Embryonic facial prominence (tissue), 1 donor: ENCODE results near the gene SLAMF7.
"Not testable (repeated sequence)": the region's sequence is repeated elsewhere in the genome, so short reads cannot be mapped to it uniquely, and the experiment has no call there.

Experiments used
- DNase-seq: peaks from one replicate; pipeline ENCODE4 v3.0.0-alpha.2; 2016; ENCODE audit errors: extremely low spot score

SLAMF7 gene, protein sequence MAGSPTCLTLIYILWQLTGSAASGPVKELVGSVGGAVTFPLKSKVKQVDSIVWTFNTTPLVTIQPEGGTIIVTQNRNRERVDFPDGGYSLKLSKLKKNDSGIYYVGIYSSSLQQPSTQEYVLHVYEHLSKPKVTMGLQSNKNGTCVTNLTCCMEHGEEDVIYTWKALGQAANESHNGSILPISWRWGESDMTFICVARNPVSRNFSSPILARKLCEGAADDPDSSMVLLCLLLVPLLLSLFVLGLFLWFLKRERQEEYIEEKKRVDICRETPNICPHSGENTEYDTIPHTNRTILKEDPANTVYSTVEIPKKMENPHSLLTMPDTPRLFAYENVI

DNA sequence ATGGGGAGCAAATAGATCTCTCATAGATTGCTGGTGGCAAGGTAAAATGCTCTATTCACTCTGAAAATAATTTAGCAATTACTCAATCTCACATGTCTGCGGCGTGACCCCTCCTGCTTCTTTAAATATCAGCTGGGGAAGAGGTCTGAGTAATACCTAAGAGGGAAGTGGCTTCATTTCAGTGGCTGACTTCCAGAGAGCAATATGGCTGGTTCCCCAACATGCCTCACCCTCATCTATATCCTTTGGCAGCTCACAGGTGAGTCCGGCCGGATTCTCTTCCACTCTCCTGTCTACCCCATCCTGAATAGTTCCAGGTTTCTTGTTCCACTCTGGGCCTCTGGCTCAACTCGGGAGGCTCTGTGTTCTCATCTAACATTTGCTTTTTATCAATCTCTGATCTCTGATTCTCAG, at the start of gene SLAMF7:
SLAMF7 (plus strand) TSS at position 150 of the 414 bp plus-strand sequence; CDS start at position 205, 55 bp downstream.
- DNase-seq, result no peak

DNA sequence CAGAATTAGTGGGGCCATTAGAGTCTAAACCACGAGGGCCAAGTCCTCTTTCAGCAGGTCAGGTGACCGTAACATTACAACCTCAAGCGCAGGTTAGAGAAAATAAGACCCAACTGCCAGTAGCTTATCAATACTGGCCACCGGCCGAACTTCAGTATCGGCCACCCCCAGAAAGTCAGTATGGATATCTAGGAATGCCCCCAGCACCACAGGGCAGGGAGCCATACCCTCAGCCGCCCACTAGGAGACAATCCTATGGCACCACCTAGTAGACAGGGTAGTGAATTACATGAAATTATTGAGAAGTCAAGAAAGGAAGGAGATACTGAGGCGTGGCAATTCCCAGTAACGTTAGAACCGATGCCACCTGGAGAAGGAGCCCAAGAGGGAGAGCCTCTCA, 46.7 kb upstream of the SLAMF7 start:
- not testable (repeated sequence) for DNase-seq

GRCh38 chr1:160702100-160702499, 36.9 kb upstream of the SLAMF7 start:
- DNase-seq, result no peak

DNA sequence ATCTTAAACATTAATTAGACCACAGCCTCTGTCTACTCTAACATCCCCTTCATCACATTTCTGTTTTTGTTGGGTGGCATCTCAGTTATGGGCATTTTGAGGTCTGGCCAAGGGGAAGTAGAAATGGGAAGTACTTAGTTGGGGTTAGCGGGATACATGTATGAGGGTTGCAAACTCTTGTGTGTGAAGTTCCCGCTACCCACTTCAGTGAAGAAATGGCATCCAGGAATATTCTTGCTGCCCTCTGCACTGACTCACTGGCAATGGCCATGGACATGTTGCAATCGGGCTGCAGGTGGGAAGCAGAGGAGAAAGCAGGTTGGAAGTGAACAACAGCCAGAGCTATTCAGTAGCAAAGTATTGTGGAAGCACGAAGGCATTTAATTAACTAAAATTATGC, 34.8 kb upstream of the SLAMF7 start:
- DNase-seq, result no peak

DNA sequence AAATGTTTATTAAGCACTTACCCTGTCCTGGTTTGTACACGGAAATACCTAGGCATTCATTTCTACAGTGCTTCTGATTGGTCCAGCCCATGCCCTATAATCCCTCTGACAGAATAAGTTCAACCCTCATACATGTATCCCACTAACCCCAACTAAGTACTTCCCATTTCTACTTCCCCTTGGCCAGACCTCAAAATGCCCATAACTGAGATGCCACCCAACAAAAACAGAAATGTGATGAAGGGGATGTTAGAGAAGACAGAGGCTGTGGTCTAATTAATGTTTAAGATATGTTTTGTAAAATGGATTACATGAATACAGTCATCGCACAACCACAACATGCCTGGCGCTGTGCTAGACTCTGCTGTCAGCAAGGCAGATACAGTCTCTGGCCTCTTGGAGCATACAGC, 33.8 kb upstream of the SLAMF7 start:
- not testable (repeated sequence) for DNase-seq

DNA sequence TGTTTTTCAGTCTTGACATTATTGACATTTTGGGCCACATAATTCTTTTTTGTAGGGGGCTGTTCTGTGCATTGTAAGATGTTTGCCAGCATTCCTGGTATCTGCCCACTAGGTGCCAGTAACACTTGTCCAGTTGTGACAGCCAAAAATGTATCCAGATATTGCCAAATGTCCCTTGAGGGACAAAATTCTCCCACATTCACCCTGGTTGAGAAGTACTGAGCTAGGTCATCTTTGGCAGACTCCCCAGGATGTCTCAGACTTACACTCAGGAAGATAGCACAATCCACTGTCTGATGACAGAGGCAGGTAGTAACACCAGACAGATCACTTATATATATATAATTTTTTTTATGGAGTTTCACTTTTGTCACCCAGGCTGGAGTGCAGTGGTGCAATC, 33.3 kb upstream of the SLAMF7 start:
- DNase-seq, result no peak

DNA sequence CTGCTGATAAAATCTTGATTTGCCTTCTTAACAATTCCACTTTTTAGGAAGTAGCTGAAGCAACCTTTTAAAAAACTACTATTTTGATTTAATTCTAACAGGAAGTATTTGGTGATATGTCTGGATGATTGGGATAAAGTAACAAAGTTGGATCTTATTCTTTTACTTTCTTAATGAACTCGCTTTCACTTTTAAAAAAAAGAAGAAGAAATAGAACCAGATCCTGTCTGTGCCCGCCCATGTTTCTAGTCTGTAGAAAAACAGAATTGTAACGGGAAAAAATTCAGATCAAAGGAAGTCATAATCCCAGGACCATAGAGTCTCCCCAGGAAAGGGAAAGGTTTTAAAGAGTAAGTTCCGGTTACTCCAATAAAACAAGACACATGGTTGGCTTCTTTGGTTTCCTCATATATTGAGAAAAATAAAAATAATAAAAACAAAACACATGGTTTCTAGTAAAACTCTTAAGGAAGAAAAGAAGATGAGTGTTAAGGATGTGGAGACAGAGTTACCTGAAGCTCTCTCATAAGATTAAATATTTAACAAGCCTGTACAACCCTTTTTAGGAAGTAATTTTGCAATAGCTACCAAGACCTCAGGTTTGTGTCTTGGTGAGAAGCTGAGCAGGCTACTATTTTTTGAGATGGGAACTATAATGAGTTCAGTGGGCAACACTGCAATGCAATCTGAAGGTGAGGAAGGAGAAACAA, 32.4 kb upstream of the SLAMF7 start:
- no peak for DNase-seq

DNA sequence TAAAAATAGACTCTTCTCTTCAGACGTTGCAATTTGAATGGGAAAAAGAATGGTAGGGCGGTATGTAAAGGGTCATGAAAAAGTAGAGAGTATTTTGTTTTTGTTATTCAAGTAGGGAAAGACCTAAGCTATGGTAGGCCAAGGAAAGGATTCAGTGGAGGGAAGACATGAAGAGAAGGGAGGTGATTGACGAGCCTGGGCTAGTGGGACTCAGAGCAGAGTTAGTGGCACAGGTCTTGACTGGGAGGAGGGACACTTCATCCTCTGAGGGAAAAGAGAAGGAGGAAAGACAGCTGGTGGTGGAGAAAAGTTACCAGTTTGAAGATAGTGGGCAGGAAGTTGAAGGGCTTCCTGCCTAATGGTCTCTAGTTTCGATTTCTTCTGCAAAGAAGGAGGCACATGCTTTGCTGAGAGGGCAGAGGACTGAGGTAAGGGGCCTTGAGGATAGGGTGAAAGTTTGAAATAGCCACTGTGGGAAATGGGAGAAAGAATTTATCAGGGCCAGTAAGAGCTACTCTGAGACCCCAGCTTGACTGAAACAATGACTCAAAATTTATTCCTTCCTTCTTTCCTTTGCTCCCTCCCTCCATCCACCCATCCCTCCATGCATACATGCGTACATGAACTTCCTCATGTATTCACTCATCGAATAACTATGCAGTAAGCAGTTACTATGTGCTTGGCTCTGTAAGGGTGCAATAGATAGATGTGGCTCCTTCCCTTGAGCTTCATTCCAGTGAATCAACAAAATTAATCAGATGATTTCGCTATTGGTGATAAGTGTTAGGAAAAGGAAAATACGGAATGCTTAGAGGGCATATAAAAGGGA, 31.6 kb upstream of the SLAMF7 start:
- no peak for DNase-seq

DNA sequence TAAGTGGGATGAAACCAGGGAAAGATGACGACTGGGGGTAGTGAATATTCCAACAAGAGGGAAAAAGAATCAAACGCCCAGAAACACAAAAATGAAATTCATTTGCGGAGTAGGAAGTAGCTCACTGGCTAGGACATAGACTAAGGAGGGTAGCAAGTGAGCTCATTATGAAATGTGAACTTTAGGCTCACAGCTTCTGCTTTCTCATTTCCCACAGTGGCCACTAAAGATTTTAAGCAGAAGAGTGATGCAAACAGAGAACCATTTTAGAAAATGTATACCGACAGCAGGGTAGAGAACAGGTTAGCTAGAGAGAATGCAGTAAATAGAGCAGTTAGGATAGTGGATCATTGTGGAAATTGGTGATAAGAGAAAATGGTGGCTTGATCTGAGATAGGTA, 30.9 kb upstream of the SLAMF7 start:
- no peak for DNase-seq

DNA sequence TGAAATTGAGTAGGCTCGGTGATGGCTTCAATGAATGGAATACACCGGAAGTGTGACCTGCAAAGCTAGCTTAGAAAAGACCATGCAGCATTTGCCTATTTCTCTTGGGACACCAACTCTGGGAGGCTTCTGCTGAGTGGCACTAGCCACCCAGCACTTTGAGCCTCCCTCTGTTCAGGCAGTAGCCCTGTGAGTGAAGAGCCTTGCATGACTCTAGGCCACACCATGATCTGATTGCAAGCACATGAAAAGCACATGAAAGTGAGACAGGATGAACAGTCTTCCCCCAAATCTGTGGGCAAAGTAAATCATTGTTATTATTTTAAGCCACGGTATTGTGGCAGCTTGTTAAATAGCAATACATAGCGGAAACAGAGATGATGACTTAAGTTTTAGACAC, 30.2 kb upstream of the SLAMF7 start:
- no peak for DNase-seq

- DNase-seq, result no peak
Observed at GRCh38 chr1:160709715-160710114, 29.3 kb upstream of the SLAMF7 start.

- DNase-seq, result no peak
Observed at GRCh38 chr1:160710517-160711252, 28.4 kb upstream of the SLAMF7 start.

GRCh38 chr1:160711276-160711601, 27.8 kb upstream of the SLAMF7 start:
- no peak for DNase-seq

DNA sequence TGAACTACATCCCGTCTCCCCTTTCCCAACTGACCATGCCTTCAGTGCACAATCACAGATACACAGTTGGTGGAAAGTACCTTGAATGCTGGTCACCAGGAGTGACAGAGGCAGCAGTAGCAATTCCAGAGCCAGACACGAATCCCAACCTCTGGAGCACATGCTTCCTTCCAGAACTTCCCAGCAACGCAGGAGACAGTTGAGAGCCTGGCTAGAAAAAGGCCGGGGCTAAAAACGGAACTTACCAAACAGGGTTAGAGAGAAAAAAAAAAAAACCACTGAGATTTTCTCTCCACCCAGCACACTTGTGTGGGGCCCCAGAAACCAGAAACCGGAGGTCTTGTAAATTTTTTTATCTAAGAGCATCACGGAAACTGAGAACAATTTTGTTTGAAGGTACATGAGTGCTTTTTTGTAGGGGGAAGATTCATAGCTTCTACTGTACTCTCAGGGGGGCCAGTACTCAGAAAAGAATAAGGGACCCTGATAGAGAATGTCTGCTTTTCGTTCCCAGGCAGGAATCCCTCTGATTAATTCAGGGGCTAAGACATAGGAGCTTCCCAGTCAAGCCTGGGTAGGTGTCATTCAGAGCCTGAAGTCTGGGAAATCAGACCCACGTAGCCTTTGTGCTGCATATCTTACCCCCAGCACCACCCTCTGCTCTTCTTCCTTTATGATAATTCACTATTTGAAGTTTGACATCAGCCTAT, 27.3 kb upstream of the SLAMF7 start, which contains the start of gene CD48:
CD48 (minus strand) TSS at position 221 of the 710 bp plus-strand sequence; CDS start at position 162, 59 bp downstream.
- DNase-seq, result no peak

DNA sequence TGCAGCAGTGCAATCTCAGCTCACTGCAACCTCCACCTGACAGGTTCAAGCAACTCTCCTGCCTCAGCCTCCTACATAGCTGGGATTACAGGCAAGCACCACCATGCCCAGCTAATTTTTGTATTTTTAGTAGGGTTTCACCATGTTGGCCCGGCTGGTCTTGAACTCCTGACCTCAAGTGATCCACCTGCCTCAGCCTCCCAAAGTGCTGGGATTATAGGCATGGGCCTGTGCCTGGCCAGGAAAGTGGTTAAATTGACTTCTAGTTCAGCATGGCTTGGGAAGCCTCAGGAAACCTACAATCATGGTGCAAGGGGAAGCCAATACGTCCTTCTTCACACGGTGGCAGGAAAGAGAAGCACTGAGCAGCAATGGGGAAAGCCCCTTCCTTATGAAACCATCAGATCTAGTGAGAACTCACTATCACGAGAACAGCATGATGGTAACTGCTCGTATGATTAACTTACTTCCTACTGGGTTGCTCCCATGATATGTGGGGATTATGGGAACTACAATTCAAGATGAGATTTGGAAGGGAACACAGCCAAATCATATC, 26.4 kb upstream of the SLAMF7 start:
- DNase-seq, result not testable (repeated sequence)

GRCh38 chr1:160713161-160713560, 25.9 kb upstream of the SLAMF7 start:
- DNase-seq, result no peak

DNA sequence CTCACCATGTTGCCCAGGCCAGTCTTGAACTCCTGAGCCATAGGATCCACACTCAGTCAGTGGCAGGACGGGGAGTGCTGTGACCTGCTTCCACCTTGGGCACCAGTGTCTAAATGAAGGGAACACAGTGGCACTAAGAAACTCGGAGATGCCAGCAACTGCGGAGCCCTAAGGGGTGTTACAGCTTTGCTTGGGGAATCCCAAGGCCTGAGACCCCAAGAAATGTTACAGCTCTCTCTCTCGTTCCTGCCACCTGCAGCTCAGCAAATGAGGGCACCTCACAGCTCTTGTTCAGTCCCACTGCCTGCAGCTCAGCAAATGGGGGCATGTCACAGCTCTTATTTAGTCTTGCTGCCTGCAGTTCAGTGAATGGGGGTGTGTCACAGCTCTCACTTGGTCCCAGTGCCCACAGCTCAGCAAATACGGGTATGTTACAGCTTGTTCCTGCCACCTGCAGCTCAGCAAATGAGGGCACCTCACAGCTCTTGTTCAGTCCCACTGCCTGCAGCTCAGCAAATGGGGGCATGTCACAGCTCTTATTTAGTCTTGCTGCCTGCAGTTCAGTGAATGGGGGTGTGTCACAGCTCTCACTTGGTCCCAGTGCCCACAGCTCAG, 24.9 kb upstream of the SLAMF7 start:
- not testable (repeated sequence) for DNase-seq

DNA sequence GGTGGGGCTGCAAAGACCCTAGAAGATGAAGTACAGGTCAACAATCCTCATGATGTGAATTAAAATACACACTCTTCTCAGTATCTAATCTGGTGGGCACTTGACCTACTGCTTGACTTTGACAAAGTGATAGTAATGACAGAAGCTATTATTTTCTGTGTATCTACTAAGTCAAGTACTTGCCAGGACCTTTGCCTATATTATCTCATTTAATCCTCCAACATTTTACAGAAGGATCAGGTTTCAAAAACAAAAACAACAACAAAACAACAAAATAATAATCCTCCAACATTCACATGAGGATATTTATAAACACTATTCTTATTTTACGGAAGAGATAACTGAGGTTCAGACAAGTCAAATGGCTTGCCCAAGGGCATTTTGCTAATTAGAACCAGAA, 23.0 kb upstream of the SLAMF7 start:
- DNase-seq, result no peak

- no peak for DNase-seq
Observed at GRCh38 chr1:160717306-160717705, 21.7 kb upstream of the SLAMF7 start.

DNA sequence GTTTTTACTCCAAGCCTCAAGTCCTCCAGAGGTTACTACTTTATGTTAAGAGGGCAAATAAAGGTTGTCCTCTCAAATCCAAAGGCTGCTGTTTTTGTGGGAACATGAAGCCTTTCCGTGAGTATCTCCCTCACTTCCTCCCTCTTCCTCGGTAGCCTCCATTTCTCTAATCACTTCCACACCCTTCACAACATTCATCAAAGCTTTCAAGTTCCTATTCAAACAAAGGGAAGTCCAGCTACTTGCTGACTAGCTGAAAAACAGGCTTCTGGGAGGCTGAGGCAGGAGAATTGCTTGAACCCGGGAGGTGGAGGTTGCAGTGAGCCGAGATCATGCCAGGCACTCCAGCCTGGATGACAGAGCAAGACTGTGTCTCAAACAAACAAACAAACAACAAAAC, 20.8 kb upstream of the SLAMF7 start:
- DNase-seq, result no peak
